ENCODE data around the gene CCHCR1.
"Not testable (repeated sequence)": the region's sequence is repeated elsewhere in the genome, so short reads cannot be mapped to it uniquely, and the experiment has no call there.

The CCHCR1 gene

GRCh38 chr6:31185695-31186051 is 28.1 kb upstream of the CCHCR1 start:
- DNase-seq (ENCODE audit: low read depth in 2 of 3, low spot score in 2 of 3) = not testable (repeated sequence)

- not testable (repeated sequence) for DNase-seq (ENCODE audit: low read depth in 2 of 3, low spot score in 2 of 3)
Observed at GRCh38 chr6:31183859-31184258, 26.3 kb upstream of the CCHCR1 start.

- DNase-seq (ENCODE audit: low read depth in 2 of 3, low spot score in 2 of 3) = not testable (repeated sequence)
Observed at GRCh38 chr6:31183287-31183686, 25.7 kb upstream of the CCHCR1 start.

GRCh38 chr6:31180500-31180899 is 22.9 kb upstream of the CCHCR1 start:
- DNase-seq (ENCODE audit: low read depth in 2 of 3, low spot score in 2 of 3) = no peak

- DNase-seq (ENCODE audit: low read depth in 2 of 3, low spot score in 2 of 3) = no peak
Observed at GRCh38 chr6:31179896-31180295, 22.3 kb upstream of the CCHCR1 start.

- DNase-seq (ENCODE audit: low read depth in 2 of 3, low spot score in 2 of 3) = no peak
Observed at GRCh38 chr6:31179042-31179386, 21.4 kb upstream of the CCHCR1 start.

GRCh38 chr6:31178143-31179041 is 20.8 kb upstream of the CCHCR1 start:
- no peak for DNase-seq (ENCODE audit: low read depth in 2 of 3, low spot score in 2 of 3)

GRCh38 chr6:31175971-31176370 is 18.4 kb upstream of the CCHCR1 start:
- DNase-seq (ENCODE audit: low read depth in 2 of 3, low spot score in 2 of 3) = no peak

- DNase-seq (ENCODE audit: low read depth in 2 of 3, low spot score in 2 of 3) = no peak
Observed at GRCh38 chr6:31174378-31174777, 16.8 kb upstream of the CCHCR1 start.

GRCh38 chr6:31173406-31173805 is 15.8 kb upstream of the CCHCR1 start:
- no peak for DNase-seq (ENCODE audit: low read depth in 2 of 3, low spot score in 2 of 3)

- DNase-seq (ENCODE audit: low read depth in 2 of 3, low spot score in 2 of 3) = no peak
Observed at GRCh38 chr6:31172973-31173384, 15.4 kb upstream of the CCHCR1 start.

- DNase-seq (ENCODE audit: low read depth in 2 of 3, low spot score in 2 of 3) = no peak
Observed at GRCh38 chr6:31171931-31172905, 14.6 kb upstream of the CCHCR1 start.

GRCh38 chr6:31170987-31171671 is 13.5 kb upstream of the CCHCR1 start:
- no peak for DNase-seq (ENCODE audit: low read depth in 2 of 3, low spot score in 2 of 3)

GRCh38 chr6:31170600-31170881 is 12.9 kb upstream of the CCHCR1 start, which contains the start of gene POU5F1:
POU5F1 (minus strand) TSS chr6:31170682; CDS start chr6:31170620, 62 bp downstream.
- no peak for DNase-seq (ENCODE audit: low read depth in 2 of 3, low spot score in 2 of 3)

- DNase-seq (ENCODE audit: low read depth in 2 of 3, low spot score in 2 of 3) = not testable (repeated sequence)
Observed at GRCh38 chr6:31169858-31170599, 12.4 kb upstream of the CCHCR1 start.

GRCh38 chr6:31169123-31169857 is 11.7 kb upstream of the CCHCR1 start:
- no peak for DNase-seq (ENCODE audit: low read depth in 2 of 3, low spot score in 2 of 3)

- DNase-seq (ENCODE audit: low read depth in 2 of 3, low spot score in 2 of 3) = no peak
Observed at GRCh38 chr6:31168606-31169005, 11.0 kb upstream of the CCHCR1 start.

GRCh38 chr6:31165986-31166385 is 8.4 kb upstream of the CCHCR1 start:
- no peak for DNase-seq (ENCODE audit: low read depth in 2 of 3, low spot score in 2 of 3)

GRCh38 chr6:31165064-31165832 is 7.6 kb upstream of the CCHCR1 start:
- DNase-seq (ENCODE audit: low read depth in 2 of 3, low spot score in 2 of 3) = not testable (repeated sequence)
